NOMO-1 treated with DMSO at 0.1 percent for 48 hours (cell line): ENCODE data around the gene IL12A.

Source experiments
- DNase-seq: peaks from one replicate; lab custom pipeline; 2025; ENCODE audit not compliant: unreplicated experiment; lab: John Stamatoyannopoulos, UW

The IL12A gene

DNA sequence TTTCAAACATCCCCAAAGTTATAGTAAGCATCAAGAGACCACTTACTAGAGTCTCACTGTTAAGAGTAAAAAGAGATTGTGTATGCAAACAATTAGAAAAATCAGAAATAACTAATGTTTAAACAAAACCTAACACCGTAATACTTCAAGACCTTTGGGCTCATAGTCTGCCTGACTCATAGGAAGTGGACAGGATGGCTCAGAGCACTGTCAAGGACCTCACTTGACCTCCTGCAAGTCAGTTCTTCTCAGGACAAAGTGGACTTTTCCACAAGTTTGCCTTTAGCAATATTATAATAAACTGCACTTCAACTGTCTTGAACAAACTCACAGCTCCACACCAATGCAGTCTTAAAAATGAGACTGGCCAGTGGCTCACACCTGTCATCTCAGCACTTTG is 34.8 kb downstream of the IL12A start:
- DNase-seq = no peak

DNA sequence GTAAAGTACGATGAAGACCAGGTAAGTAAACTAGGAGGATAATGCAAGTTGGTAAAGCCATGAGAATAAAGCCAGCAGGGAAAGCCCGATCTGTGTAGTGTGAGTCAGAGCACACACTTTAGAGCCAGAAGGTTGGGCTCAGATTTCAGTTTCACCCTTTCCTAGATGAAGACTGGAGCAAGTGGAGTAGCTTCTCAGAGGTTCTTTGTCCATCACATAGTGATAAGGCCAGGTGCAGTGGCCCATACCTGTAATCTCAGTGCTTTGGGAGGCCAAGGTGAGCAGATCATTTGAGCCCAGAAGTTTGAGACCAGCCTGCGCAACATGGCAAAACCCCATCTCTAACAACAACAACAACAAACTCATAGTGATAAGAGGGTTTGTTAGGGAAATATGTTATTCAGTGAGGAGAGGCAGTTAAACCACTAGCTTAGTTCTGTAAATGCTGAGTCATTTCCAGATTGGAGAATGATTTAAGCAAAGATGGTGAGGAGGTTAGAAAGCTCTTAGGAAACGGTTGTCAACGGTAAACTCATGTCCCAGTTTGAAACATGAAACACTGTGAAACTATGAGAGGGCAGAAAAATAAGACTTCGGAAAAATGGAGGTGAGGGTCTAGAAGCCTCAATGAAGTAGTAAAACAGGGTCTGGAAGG is 39.0 kb downstream of the IL12A start:
- peak; percentile 97 for DNase-seq

DNA sequence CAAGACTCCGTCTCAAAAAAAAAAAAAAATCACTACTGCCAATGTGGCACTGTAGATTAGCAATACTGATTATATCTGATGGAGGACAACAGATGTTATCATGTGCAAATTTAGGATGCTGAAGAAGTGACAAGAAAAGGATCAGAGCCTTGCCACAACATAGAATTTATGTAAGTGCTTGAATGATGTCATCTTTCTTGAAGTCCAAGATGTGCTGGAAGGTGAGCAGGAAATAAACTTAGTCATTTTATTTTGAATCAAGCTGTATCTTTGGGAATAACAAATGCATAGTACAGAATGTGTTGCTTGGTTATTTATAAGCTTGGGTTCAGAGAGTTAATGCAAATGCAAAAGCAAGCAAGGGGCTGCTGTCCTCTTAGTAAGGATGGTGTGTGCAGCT is 47.1 kb downstream of the IL12A start:
- no peak for DNase-seq

DNA sequence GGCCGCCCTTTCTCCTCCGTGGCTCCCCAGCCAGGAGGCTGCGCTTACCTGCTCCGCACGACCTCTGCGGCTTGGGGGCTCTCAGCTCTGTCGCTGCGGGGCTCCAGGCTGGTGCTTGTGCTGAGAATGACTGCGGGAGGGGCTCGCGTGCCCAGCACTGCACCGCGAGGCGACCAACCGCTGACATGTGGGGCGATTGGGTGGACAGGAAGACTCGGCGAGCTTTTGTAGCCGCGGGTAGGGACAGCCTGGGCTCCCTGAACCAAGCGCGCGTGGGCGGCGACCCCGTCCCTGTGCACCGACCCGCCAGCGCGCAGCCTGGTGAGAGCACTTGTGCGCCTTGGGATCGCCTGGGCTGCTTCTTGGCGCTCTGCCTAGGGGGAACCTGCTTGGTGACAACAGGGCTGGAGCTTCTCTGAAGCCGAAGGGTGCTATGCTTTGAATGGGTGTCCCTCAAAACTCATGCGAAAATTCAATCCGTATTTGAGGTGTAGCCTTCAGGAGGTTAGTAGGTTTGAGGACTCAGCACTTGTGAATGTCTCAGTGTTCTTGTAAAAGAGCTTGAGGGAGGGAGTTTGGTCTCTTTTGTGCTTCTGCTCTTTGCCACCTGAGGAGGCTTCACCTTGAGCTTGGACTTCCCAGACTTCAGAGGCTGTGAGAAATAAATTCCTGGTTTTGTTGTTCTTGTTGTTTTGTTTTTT is 50.4 kb downstream of the IL12A start:
- no peak for DNase-seq

DNA sequence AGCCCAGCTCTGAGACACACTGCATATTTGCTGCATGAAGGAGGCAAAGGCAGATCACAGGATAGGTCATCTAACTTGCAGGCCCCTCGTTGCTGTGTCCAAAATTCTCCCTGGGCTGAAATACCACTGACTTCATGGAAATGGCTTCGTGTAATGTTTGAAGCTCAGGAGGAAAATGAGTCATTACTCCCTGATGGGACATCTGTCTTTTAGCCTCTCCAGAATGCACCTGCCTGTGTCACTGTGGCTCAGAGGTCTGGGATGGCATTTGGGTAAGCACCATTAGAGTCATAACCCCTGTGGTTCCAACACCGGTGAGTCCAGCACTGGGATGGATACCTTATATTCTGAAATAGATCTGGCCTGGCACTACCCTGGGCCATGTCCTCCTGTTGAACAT is 51.5 kb downstream of the IL12A start:
- DNase-seq = no peak

DNA sequence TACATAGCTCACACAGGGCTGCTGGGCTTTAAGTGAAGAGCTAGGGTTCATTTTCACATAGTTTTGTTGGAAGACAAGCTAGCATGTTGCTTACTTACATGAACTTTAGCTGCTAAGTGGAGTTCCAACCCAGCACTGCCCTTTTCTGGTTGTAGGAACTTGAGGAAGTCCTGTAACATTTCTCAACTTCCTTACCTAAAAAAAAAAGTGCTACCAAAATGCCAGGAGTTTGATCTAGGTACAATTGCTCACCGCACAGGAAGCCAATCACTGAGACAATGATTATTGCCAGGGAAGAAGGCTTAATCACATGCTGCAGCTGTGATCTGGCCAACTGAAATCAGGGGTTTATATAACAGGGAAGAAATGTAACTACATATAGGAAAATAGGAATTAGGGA is 52.8 kb downstream of the IL12A start:
- peak; percentile 73 for DNase-seq

DNA sequence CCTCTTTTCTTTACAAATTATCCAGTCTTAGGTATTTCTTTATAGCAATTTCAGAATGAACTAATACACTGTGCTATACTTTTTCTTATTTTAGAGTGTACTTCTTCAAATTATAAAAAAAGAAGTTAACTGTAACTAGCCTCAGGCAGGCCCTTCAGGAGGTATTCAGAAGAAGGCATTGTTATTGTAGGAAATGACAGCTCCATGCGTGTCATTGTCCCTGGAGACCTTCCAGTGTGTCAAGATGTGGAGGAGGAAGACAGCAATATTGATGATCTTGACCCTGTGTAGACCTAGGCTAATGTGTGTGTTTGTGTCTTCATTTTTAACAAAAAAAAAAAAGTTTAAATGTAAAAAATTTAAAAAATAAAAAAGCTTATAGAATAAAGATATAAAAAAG is 55.5 kb downstream of the IL12A start:
- DNase-seq = no peak
